HL-60 (cell line): ENCODE measurements around the gene TBC1D20.

Source experiments
- DNase-seq, 2 experiments: peaks; one replicate each; pipeline ENCODE4 v3.0.0-alpha.2; 2010 to 2020; ENCODE audit warnings: low read depth in 1 of 2, low spot score in 1 of 2
- H3K27ac ChIP-seq: fragments of 250-450 bp; sonication (Bioruptor Pico); replicated peaks from 2 replicates; pipeline ENCODE4 v1.5.1; 2020; ENCODE audit warnings: mild to moderate bottlenecking, moderate library complexity
- H3K27me3 ChIP-seq: fragments of 250-450 bp; sonication (Bioruptor Pico); 2 replicates; pipeline ENCODE4 v1.5.1; 2021; ENCODE audit warnings: mild to moderate bottlenecking, moderate library complexity; ENCODE audit not compliant: insufficient read depth, poor library complexity, severe bottlenecking
- H3K4me3 ChIP-seq: replicated peaks from 2 replicates; pipeline ENCODE4 v1.5.1; 2011; ENCODE audit warnings: mild to moderate bottlenecking, control low read depth, low read length; ENCODE audit not compliant: insufficient read depth
- GABPA ChIP-seq: IDR thresholded peaks from 2 replicates; pipeline ENCODE4 v1.6.1; 2012; ENCODE audit warnings: low read depth
- POLR2AphosphoS5 ChIP-seq: IDR thresholded peaks from 2 replicates; pipeline ENCODE4 v1.6.1; 2012; ENCODE audit warnings: low read depth
- SPI1 ChIP-seq: IDR thresholded peaks from 2 replicates; pipeline ENCODE4 v1.6.1; 2012; ENCODE audit warnings: low read depth, mild to moderate bottlenecking, borderline replicate concordance
- TF ChIP-seq, protein P1 (sequence below): IDR thresholded peaks from 2 replicates; pipeline ENCODE4 v1.6.1; 2012; ENCODE audit warnings: low read depth; ENCODE audit not compliant: insufficient replicate concordance
- TF ChIP-seq, protein P2 (sequence below): IDR thresholded peaks from one replicate; pipeline ENCODE4 v1.5.1; 2011; ENCODE audit warnings: low read length, control low read depth, inconsistent platforms; ENCODE audit not compliant: insufficient read depth

Gene TBC1D20

DNA sequence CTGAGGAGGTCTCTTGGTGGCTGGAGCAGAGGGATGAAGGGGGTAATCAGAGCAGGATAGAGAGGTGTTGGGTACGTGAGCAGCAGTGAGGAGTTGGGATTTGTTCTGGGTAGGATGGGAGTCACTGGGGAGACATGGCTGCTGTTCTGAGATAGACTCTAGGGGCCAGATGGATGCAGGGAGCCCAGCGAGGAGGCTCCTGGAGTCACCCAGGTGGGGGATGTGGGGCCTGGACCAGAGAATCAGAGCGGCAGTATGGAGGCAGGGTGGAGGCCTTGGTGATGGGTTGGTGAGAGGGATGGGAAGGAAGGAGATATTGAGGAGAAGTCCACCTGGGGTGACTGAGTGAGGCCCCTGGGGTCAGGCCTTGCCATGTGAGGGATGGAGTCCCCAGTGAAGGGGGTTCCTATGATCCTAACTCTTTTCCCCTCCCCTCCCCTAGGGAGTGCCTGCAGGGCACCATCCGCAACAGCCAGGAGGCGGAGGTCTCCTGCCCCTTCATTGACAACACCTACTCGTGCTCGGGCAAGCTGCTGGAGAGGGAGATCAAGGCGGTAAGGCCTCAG lies 40.6 kb downstream of the TBC1D20 start:
- no peak for TF ChIP-seq GABPA
- no peak for TF ChIP-seq SPI1
- TF ChIP-seq, protein P1, sequence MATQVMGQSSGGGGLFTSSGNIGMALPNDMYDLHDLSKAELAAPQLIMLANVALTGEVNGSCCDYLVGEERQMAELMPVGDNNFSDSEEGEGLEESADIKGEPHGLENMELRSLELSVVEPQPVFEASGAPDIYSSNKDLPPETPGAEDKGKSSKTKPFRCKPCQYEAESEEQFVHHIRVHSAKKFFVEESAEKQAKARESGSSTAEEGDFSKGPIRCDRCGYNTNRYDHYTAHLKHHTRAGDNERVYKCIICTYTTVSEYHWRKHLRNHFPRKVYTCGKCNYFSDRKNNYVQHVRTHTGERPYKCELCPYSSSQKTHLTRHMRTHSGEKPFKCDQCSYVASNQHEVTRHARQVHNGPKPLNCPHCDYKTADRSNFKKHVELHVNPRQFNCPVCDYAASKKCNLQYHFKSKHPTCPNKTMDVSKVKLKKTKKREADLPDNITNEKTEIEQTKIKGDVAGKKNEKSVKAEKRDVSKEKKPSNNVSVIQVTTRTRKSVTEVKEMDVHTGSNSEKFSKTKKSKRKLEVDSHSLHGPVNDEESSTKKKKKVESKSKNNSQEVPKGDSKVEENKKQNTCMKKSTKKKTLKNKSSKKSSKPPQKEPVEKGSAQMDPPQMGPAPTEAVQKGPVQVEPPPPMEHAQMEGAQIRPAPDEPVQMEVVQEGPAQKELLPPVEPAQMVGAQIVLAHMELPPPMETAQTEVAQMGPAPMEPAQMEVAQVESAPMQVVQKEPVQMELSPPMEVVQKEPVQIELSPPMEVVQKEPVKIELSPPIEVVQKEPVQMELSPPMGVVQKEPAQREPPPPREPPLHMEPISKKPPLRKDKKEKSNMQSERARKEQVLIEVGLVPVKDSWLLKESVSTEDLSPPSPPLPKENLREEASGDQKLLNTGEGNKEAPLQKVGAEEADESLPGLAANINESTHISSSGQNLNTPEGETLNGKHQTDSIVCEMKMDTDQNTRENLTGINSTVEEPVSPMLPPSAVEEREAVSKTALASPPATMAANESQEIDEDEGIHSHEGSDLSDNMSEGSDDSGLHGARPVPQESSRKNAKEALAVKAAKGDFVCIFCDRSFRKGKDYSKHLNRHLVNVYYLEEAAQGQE = no peak
- no peak for TF ChIP-seq POLR2AphosphoS5
- TF ChIP-seq, protein P2, sequence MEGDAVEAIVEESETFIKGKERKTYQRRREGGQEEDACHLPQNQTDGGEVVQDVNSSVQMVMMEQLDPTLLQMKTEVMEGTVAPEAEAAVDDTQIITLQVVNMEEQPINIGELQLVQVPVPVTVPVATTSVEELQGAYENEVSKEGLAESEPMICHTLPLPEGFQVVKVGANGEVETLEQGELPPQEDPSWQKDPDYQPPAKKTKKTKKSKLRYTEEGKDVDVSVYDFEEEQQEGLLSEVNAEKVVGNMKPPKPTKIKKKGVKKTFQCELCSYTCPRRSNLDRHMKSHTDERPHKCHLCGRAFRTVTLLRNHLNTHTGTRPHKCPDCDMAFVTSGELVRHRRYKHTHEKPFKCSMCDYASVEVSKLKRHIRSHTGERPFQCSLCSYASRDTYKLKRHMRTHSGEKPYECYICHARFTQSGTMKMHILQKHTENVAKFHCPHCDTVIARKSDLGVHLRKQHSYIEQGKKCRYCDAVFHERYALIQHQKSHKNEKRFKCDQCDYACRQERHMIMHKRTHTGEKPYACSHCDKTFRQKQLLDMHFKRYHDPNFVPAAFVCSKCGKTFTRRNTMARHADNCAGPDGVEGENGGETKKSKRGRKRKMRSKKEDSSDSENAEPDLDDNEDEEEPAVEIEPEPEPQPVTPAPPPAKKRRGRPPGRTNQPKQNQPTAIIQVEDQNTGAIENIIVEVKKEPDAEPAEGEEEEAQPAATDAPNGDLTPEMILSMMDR = no peak
- Histone ChIP-seq H3K27ac (no peak overlapping the region), H3K4me3 (no peak overlapping the region), H3K27me3 (no peaks in the 10 kb centered on the region)
- no peak for DNase-seq

DNA sequence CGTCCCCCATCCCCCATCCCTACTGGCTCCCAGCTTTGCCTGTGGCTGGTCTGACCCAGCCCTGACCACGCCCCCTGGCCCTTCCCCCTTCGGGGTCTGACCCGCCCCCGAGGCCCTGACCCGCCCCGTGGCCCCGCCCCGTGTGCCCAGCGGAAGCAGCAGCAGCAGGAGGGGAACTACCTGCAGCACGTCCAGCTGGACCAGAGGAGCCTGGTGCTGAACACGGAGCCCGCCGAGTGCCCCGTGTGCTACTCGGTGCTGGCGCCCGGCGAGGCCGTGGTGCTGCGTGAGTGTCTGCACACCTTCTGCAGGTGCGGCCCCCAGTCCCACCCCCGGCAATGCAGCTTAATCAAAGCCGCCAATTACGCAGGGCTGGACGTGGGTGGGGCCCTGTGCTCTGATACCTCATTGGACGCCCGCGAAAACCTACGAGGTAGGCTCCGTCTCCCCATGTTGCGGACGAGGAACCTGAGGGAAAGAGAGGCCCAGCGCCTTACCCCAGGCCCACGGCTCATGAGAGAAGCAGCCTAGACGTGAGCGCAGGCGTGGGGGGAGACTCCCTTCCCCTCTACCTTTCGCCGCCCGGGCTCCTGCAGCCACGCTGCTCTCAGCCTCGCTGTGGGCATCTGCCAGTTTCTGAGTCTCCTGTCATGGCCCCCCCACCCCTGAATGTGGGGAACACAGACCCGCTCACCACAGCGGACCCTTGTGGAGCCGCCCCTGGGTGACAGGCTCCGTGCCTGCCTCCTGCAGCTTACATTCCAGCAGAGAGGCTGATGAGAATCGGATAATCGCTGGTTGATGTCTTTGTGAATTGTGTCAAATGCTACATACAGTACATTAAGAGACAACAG lies 41.4 kb downstream of the TBC1D20 start:
- peak in 1 of 2 experiments; percentile 50 for DNase-seq
- TF ChIP-seq SPI1 (no peak), POLR2AphosphoS5 (no peak), GABPA (no peak)
- TF ChIP-seq, protein P1 = no peak
- TF ChIP-seq, protein P2 = no peak
- H3K27me3 ChIP-seq = no peaks in the 10 kb centered on the region
- no peak overlapping the region for H3K4me3 ChIP-seq
- no peak overlapping the region for H3K27ac ChIP-seq

DNA sequence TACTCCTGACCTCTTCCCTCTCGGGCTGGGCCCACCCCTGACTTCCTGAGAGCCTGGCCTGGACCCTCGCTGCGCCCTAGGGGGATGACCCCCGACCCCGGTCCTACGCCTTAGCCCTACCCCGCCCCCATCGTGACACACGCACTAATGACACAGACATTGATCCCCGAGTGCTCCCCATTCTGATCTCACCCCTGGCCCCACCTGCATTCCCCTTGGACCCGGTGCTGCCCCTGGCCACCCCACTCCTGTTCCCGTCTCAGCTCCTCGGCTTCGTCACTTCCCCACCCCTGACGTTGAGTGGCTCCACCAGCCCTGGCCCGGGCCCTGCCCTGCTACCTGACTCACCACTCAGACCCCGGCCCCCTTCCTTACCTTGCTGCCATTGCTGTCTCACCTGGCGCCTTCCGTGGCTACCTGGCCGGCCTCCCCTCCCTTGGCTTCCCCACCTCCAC lies 42.1 kb downstream of the TBC1D20 start:
- Histone ChIP-seq H3K27ac (no peak overlapping the region), H3K4me3 (no peak overlapping the region), H3K27me3 (no peaks in the 10 kb centered on the region)
- no peak for DNase-seq
- TF ChIP-seq, protein P1 = no peak
- TF ChIP-seq, protein P2 = no peak
- no peak for TF ChIP-seq SPI1
- no peak for TF ChIP-seq GABPA
- TF ChIP-seq POLR2AphosphoS5 = no peak
